ENCODE data around the gene PPIE. TPM values are rescaled to one million over a fixed set of nuclear protein-coding genes. Genes with fewer than 3 reads are reported as not detected.

PPIE gene
- total RNA-seq, 4 donors from 2014 or later, result 21.5 to 36.9 (median 25.5) TPM

GRCh38 chr1:39727932-39728317 is 10.8 kb upstream of the PPIE start:
- TF ChIP-seq CTCF (IDR thresholded peaks at IDR 0.05) (no peak), POLR2A (IDR thresholded peaks at IDR 0.05) (no peak)
- intact Hi-C loops (cut with DNase I; ENCODE audit: low total_unique reads), result loop anchor here (10.0 kb wide), 1 partner anchor 1883 kb away; no protein-coding TSS in a partner anchor

GRCh38 chr1:39729030-39729429 is 9.7 kb upstream of the PPIE start:
- intact Hi-C loops (cut with DNase I; ENCODE audit: low total_unique reads), result loop anchor here (10.0 kb wide), 1 partner anchor 1884 kb away; no protein-coding TSS in a partner anchor
- 56 to 62% methylated on average over 3 of the region's 3 CpGs for WGBS, 2 donors
- TF ChIP-seq CTCF (IDR thresholded peaks at IDR 0.05) (no peak), POLR2A (IDR thresholded peaks at IDR 0.05) (no peak)
- no peak overlapping the region for H3K4me3 ChIP-seq (ENCODE audit: low read depth, poor library complexity, severe bottlenecking)
- no peak for DNase-seq (ENCODE audit: low spot score in 2 of 2)

More at GRCh38 chr1:39727932-39728317, 10.8 kb upstream of the PPIE start:
- no peak overlapping the region for H3K4me3 ChIP-seq (ENCODE audit: low read depth, poor library complexity, severe bottlenecking)
- no peak for DNase-seq (ENCODE audit: low spot score in 2 of 2)
- WGBS, 2 donors, result 63 to 75% methylated on average over 14 of the region's 14 CpGs

- H3K4me3 ChIP-seq (ENCODE audit: low read depth, poor library complexity, severe bottlenecking), result no peak overlapping the region
- intact Hi-C loops (cut with DNase I; ENCODE audit: low total_unique reads), result loop anchor here (10.0 kb wide), 1 partner anchor 1885 kb away; no protein-coding TSS in a partner anchor
- DNase-seq (ENCODE audit: low spot score in 2 of 2), result no peak
- 53 to 73% methylated on average over 3 to 4 of the region's 4 CpGs for WGBS, 2 donors
- TF ChIP-seq CTCF (IDR thresholded peaks at IDR 0.05), result no peak
- no peak for TF ChIP-seq POLR2A (IDR thresholded peaks at IDR 0.05)
These were observed 8.8 kb upstream of the PPIE start for GRCh38 chr1:39729842-39730241.

GRCh38 chr1:39732730-39733129 is 6.0 kb upstream of the PPIE start:
- no peak overlapping the region for H3K4me3 ChIP-seq (ENCODE audit: low read depth, poor library complexity, severe bottlenecking)
- WGBS, 2 donors, result 46 to 51% methylated on average over 3 of the region's 3 CpGs
- no peak for DNase-seq (ENCODE audit: low spot score in 2 of 2)
- no peak for TF ChIP-seq POLR2A (IDR thresholded peaks at IDR 0.05)
- no peak for TF ChIP-seq CTCF (IDR thresholded peaks at IDR 0.05)
- intact Hi-C loops (cut with DNase I; ENCODE audit: low total_unique reads), result no loop called here

- TF ChIP-seq CTCF (IDR thresholded peaks at IDR 0.05) (no peak), POLR2A (IDR thresholded peaks at IDR 0.05) (no peak)
- H3K4me3 ChIP-seq (ENCODE audit: low read depth, poor library complexity, severe bottlenecking), result no peak overlapping the region
- DNase-seq (ENCODE audit: low spot score in 2 of 2), result no peak
- WGBS, 2 donors, result 57 to 67% methylated on average over 7 of the region's 7 CpGs
- intact Hi-C loops (cut with DNase I; ENCODE audit: low total_unique reads), result no loop called here
These were observed 5.5 kb upstream of the PPIE start for GRCh38 chr1:39733161-39733560.

GRCh38 chr1:39735731-39736130 is 3.0 kb upstream of the PPIE start:
- 70 to 76% methylated on average over 3 of the region's 3 CpGs for WGBS, 2 donors
- H3K4me3 ChIP-seq (ENCODE audit: low read depth, poor library complexity, severe bottlenecking), result no peak overlapping the region
- TF ChIP-seq POLR2A (IDR thresholded peaks at IDR 0.05), result no peak
- no peak for TF ChIP-seq CTCF (IDR thresholded peaks at IDR 0.05)
- no peak for DNase-seq (ENCODE audit: low spot score in 2 of 2)
- intact Hi-C loops (cut with DNase I; ENCODE audit: low total_unique reads), result no loop called here

Data from lower leg skin (tissue), 4 donors.